Measurements from ENCODE around the gene EFHD1. TPM values are rescaled to one million over a fixed set of nuclear protein-coding genes. Genes with fewer than 3 reads are reported as not detected.

Gene EFHD1
- total RNA-seq, 1 experiment from 2014 or later = not detected

GRCh38 chr2:232667989-232668583 is 34.7 kb downstream of the EFHD1 start:
- Mint-ChIP-seq H3K9me3 (ENCODE audit: unreplicated experiment) (no peaks in the 10 kb centered on the region), H3K4me1 (ENCODE audit: insufficient read depth, unreplicated experiment) (no peaks in the 10 kb centered on the region), H3K27me3 (ENCODE audit: insufficient read depth, unreplicated experiment) (no peaks in the 10 kb centered on the region), H3K36me3 (ENCODE audit: insufficient read depth, unreplicated experiment) (no peaks in the 10 kb centered on the region), H3K27ac (ENCODE audit: low read depth, unreplicated experiment) (no peak overlapping the region), H3K4me3 (ENCODE audit: unreplicated experiment) (no peak overlapping the region)
- intact Hi-C loops (cut with micrococcal nuclease) = no loop called here
- TF ChIP-seq CTCF (IDR thresholded peaks at IDR 0.05; ENCODE audit: unreplicated experiment) = no peak
- ChIA-PET CTCF (interaction anchor here (0.6 to 0.7 kb wide), 2 partner anchors 16 to 84 kb away, joined by 3 read pairs; no protein-coding TSS in a partner anchor), POLR2A (interaction anchor here (1.3 kb wide), 1 partner anchor 15 kb away, joined by 3 read pairs; no protein-coding TSS in a partner anchor)
- BruUV-seq (replicated peaks) = no TSS peak
- DNase-seq (ENCODE audit: unreplicated experiment) = no peak

GRCh38 chr2:232668805-232669444 is 35.5 kb downstream of the EFHD1 start:
- H3K27me3 Mint-ChIP-seq (ENCODE audit: insufficient read depth, unreplicated experiment) = no peaks in the 10 kb centered on the region

GRCh38 chr2:232672588-232672987 is 39.2 kb downstream of the EFHD1 start:
- H3K9me3 Mint-ChIP-seq (ENCODE audit: unreplicated experiment) = no peaks in the 10 kb centered on the region
- TF ChIP-seq CTCF (IDR thresholded peaks at IDR 0.05; ENCODE audit: unreplicated experiment) = no peak
- CTCF ChIA-PET = interaction anchor here (0.5 kb wide), 1 partner anchor 11 kb away, joined by 3 read pairs; no protein-coding TSS in a partner anchor
- DNase-seq (ENCODE audit: unreplicated experiment) = no peak
- no peaks in the 10 kb centered on the region for H3K36me3 Mint-ChIP-seq (ENCODE audit: insufficient read depth, unreplicated experiment)
- no TSS peak for BruUV-seq (replicated peaks)
- intact Hi-C loops (cut with micrococcal nuclease) = no loop called here
- no peak overlapping the region for H3K4me3 Mint-ChIP-seq (ENCODE audit: unreplicated experiment)
- POLR2A ChIA-PET = interaction anchor here (0.6 kb wide), 1 partner anchor 45 kb away, joined by 3 read pairs; no protein-coding TSS in a partner anchor
- H3K27me3 Mint-ChIP-seq (ENCODE audit: insufficient read depth, unreplicated experiment) = no peaks in the 10 kb centered on the region
- H3K27ac Mint-ChIP-seq (ENCODE audit: low read depth, unreplicated experiment) = no peak overlapping the region
- no peaks in the 10 kb centered on the region for H3K4me1 Mint-ChIP-seq (ENCODE audit: insufficient read depth, unreplicated experiment)

More at GRCh38 chr2:232668805-232669444, 35.5 kb downstream of the EFHD1 start:
- peak; percentile 27 for DNase-seq (ENCODE audit: unreplicated experiment)
- Mint-ChIP-seq H3K36me3 (ENCODE audit: insufficient read depth, unreplicated experiment) (no peaks in the 10 kb centered on the region), H3K9me3 (ENCODE audit: unreplicated experiment) (no peaks in the 10 kb centered on the region), H3K4me3 (ENCODE audit: unreplicated experiment) (no peak overlapping the region), H3K27ac (ENCODE audit: low read depth, unreplicated experiment) (no peak overlapping the region), H3K4me1 (ENCODE audit: insufficient read depth, unreplicated experiment) (no peaks in the 10 kb centered on the region)
- intact Hi-C loops (cut with micrococcal nuclease) = no loop called here
- POLR2A ChIA-PET = interaction anchor here (1.3 kb wide), 1 partner anchor 16 kb away, joined by 3 read pairs; no protein-coding TSS in a partner anchor
- no TSS peak for BruUV-seq (replicated peaks)
- TF ChIP-seq CTCF (IDR thresholded peaks at IDR 0.05; ENCODE audit: unreplicated experiment) = no peak
- CTCF ChIA-PET = interaction anchor here (0.6 to 0.7 kb wide), 4 partner anchors 16 to 85 kb away, joined by 3 to 4 read pairs (median 3); no protein-coding TSS in a partner anchor

GRCh38 chr2:232674491-232674890 is 41.1 kb downstream of the EFHD1 start:
- peaks cover 7% of the 10 kb centered on the region for H3K27me3 Mint-ChIP-seq (ENCODE audit: insufficient read depth, unreplicated experiment)
- no peak overlapping the region for H3K27ac Mint-ChIP-seq (ENCODE audit: low read depth, unreplicated experiment)
- no peak overlapping the region for H3K4me3 Mint-ChIP-seq (ENCODE audit: unreplicated experiment)
- CTCF ChIA-PET = no interaction called here
- POLR2A ChIA-PET = no interaction called here
- H3K9me3 Mint-ChIP-seq (ENCODE audit: unreplicated experiment) = no peaks in the 10 kb centered on the region
- TF ChIP-seq CTCF (IDR thresholded peaks at IDR 0.05; ENCODE audit: unreplicated experiment) = no peak
- BruUV-seq (replicated peaks) = no TSS peak
- intact Hi-C loops (cut with micrococcal nuclease) = no loop called here
- no peaks in the 10 kb centered on the region for H3K4me1 Mint-ChIP-seq (ENCODE audit: insufficient read depth, unreplicated experiment)
- H3K36me3 Mint-ChIP-seq (ENCODE audit: insufficient read depth, unreplicated experiment) = no peaks in the 10 kb centered on the region
- DNase-seq (ENCODE audit: unreplicated experiment) = no peak
